ENCODE results near the gene SMO. TPM values are rescaled to one million over a fixed set of nuclear protein-coding genes. Genes with fewer than 3 reads are reported as not detected.

SMO gene
- polyA plus RNA-seq, 3 donors = 0.07 TPM; not detected in 2

DNA sequence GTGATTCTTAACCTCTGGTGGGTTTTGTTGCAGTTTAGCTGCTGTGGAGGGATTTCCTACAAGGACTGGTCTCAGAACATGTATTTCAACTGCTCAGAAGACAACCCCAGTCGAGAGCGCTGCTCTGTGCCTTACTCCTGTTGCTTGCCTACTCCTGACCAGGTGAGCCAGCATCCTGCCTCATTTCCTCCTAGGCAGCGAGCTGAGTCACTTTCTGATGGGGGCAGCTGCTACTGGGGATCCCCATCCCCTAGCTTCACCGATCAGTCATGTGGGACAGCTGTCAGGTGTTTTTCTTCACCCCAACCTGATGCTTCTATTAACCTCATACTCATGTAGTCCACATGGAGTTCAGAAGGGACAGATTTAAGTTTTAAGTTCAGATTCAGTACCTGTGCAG is 21.7 kb upstream of the SMO start:
- Mint-ChIP-seq H3K4me3 (no peak overlapping the region), H3K4me1 (peaks cover 22% of the 10 kb centered on the region), H3K9me3 (peaks cover 0 to 2% (median 0%) of the 10 kb centered on the region in 7 donors), H3K27me3 (ENCODE audit: low read depth in 3 of 3) (peaks cover 2 to 4% (median 2%) of the 10 kb centered on the region in 3 donors), H3K27ac (no peak overlapping the region), H3K36me3 (peaks cover 11 to 17% of the 10 kb centered on the region in 2 donors)
- TF ChIP-seq, protein P1, sequence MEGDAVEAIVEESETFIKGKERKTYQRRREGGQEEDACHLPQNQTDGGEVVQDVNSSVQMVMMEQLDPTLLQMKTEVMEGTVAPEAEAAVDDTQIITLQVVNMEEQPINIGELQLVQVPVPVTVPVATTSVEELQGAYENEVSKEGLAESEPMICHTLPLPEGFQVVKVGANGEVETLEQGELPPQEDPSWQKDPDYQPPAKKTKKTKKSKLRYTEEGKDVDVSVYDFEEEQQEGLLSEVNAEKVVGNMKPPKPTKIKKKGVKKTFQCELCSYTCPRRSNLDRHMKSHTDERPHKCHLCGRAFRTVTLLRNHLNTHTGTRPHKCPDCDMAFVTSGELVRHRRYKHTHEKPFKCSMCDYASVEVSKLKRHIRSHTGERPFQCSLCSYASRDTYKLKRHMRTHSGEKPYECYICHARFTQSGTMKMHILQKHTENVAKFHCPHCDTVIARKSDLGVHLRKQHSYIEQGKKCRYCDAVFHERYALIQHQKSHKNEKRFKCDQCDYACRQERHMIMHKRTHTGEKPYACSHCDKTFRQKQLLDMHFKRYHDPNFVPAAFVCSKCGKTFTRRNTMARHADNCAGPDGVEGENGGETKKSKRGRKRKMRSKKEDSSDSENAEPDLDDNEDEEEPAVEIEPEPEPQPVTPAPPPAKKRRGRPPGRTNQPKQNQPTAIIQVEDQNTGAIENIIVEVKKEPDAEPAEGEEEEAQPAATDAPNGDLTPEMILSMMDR (IDR thresholded peaks at IDR 0.05) = no peak
- H3K27ac ChIP-seq (ENCODE audit: low read depth in 1 of 2, low read length in 2 of 2) = no peak overlapping the region
- peaks cover 14 to 18% of the 10 kb centered on the region in 2 donors for H3K4me1 ChIP-seq (ENCODE audit: control insufficient read depth in 1 of 2, insufficient read depth in 2 of 2, low read length in 2 of 2)
- H3K27me3 ChIP-seq (ENCODE audit: control insufficient read depth in 2 of 2, insufficient read depth in 2 of 2, low read length in 2 of 2) = no peaks in the 10 kb centered on the region
- no peaks in the 10 kb centered on the region for H3K36me3 ChIP-seq (replicated peaks in 1 of 2; ENCODE audit: control insufficient read depth in 1 of 2, insufficient read depth in 2 of 2, low read length in 2 of 2)
- WGBS (ENCODE audit: insufficient coverage) = 86% methylated on average over 3 of the region's 4 CpGs
- H3K4me2 ChIP-seq (replicated peaks; ENCODE audit: extremely low read depth, low read length, poor library complexity, severe bottlenecking) = no peak overlapping the region
- no peaks in the 10 kb centered on the region for H3K9me3 ChIP-seq (replicated peaks in 1 of 2; ENCODE audit: control insufficient read depth in 1 of 2, insufficient read depth in 1 of 2, low read length in 2 of 2)
- intact Hi-C loops (cut with micrococcal nuclease) = loop anchor here in 1 of 2 donors (5.0 kb wide), 1 partner anchor 41 kb away; no protein-coding TSS in a partner anchor
- H3K9ac ChIP-seq (ENCODE audit: insufficient read depth, low read length, poor library complexity, severe bottlenecking) = no peak overlapping the region
- H3K79me2 ChIP-seq (ENCODE audit: insufficient read depth, low read length) = no peaks in the 10 kb centered on the region
- H3K4me3 ChIP-seq (replicated peaks in 1 of 3; ENCODE audit: low read depth in 2 of 3, low read length in 3 of 3) = no peak overlapping the region
- H4K20me1 ChIP-seq (ENCODE audit: insufficient read depth, low read length) = no peaks in the 10 kb centered on the region
- no peak overlapping the region for H2AFZ ChIP-seq (ENCODE audit: insufficient read depth, low read depth, low read length, poor library complexity, severe bottlenecking)
- no peak for DNase-seq

DNA sequence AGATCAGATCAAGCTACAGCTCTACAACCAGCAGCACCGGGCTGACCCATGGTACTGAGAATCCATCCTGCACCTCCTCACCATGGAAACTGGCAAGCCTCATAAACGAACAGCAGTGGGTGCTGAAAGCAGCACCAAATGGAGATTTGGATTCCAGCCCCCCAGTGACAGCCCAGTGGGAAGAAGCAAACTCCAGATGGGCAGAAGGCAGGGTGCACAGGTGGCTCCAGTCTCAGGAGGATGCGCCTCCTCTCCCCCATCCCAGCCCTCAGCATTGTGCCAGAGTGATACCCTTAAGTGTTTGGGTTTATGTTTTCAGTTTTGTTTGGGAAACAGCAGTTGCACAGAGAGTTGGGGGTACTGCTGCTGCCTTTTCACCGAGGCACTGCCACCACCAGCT is 20.6 kb upstream of the SMO start:
- Mint-ChIP-seq H3K9me3 (peaks cover 0 to 2% (median 0%) of the 10 kb centered on the region in 7 donors), H3K27me3 (ENCODE audit: low read depth in 3 of 3) (peaks cover 2 to 4% (median 2%) of the 10 kb centered on the region in 3 donors), H3K4me1 (peaks cover 22% of the 10 kb centered on the region), H3K4me3 (no peak overlapping the region), H3K36me3 (peaks cover 11 to 13% of the 10 kb centered on the region in 2 donors), H3K27ac (no peak overlapping the region)
- Histone ChIP-seq H3K27ac (ENCODE audit: low read depth in 1 of 2, low read length in 2 of 2) (no peak overlapping the region), H3K27me3 (ENCODE audit: control insufficient read depth in 2 of 2, insufficient read depth in 2 of 2, low read length in 2 of 2) (no peaks in the 10 kb centered on the region), H4K20me1 (ENCODE audit: insufficient read depth, low read length) (no peaks in the 10 kb centered on the region), H3K9ac (ENCODE audit: insufficient read depth, low read length, poor library complexity, severe bottlenecking) (no peak overlapping the region), H3K4me1 (ENCODE audit: control insufficient read depth in 1 of 2, insufficient read depth in 2 of 2, low read length in 2 of 2) (peaks cover 14 to 18% of the 10 kb centered on the region in 2 donors), H2AFZ (ENCODE audit: insufficient read depth, low read depth, low read length, poor library complexity, severe bottlenecking) (no peak overlapping the region), H3K79me2 (ENCODE audit: insufficient read depth, low read length) (no peaks in the 10 kb centered on the region), H3K9me3 (replicated peaks in 1 of 2; ENCODE audit: control insufficient read depth in 1 of 2, insufficient read depth in 1 of 2, low read length in 2 of 2) (no peaks in the 10 kb centered on the region), H3K36me3 (replicated peaks in 1 of 2; ENCODE audit: control insufficient read depth in 1 of 2, insufficient read depth in 2 of 2, low read length in 2 of 2) (no peaks in the 10 kb centered on the region), H3K4me2 (replicated peaks; ENCODE audit: extremely low read depth, low read length, poor library complexity, severe bottlenecking) (no peak overlapping the region), H3K4me3 (replicated peaks in 1 of 3; ENCODE audit: low read depth in 2 of 3, low read length in 3 of 3) (no peak overlapping the region)
- intact Hi-C loops (cut with micrococcal nuclease) = loop anchor here in 1 of 2 donors (5.0 kb wide), 1 partner anchor 39 kb away; no protein-coding TSS in a partner anchor
- TF ChIP-seq, protein P1 (IDR thresholded peaks at IDR 0.05) = no peak
- no peak for DNase-seq
- WGBS (ENCODE audit: insufficient coverage) = 88% methylated on average over 2 of the region's 4 CpGs
